Upper lobe of right lung (tissue), 1 donor: ENCODE data around the gene FTCD. TPM values are rescaled to one million over a fixed set of nuclear protein-coding genes. Genes with fewer than 3 reads are reported as not detected.
A peak's percentile ranks its signal among the peaks of the same experiment; 100 is the strongest.

Experiments used
- ATAC-seq: fragments of 200-7000 bp; cut with Tn5 transposase; one replicate; pipeline ENCODE4 v1.9.1; 2020; ENCODE audit warnings: mild to moderate bottlenecking, moderate library complexity
- DNase-seq: peaks from one replicate; pipeline ENCODE4 v3.0.0-alpha.2; 2020
- H3K27ac ChIP-seq: fragments of 200-600 bp; one replicate; pipeline ENCODE4 v1.8.0; 2022
- H3K27me3 ChIP-seq: fragments of 200-600 bp; one replicate; pipeline ENCODE4 v1.8.0; 2022; ENCODE audit warnings: mild to moderate bottlenecking
- H3K36me3 ChIP-seq: fragments of 200-600 bp; one replicate; pipeline ENCODE4 v1.8.0; 2022
- H3K4me1 ChIP-seq: fragments of 200-600 bp; one replicate; pipeline ENCODE4 v1.8.0; 2022
- H3K4me3 ChIP-seq: fragments of 200-600 bp; one replicate; pipeline ENCODE4 v1.8.0; 2022; ENCODE audit warnings: mild to moderate bottlenecking
- H3K9me3 ChIP-seq: fragments of 200-600 bp; one replicate; pipeline ENCODE4 v1.8.0; 2022
- CTCF ChIP-seq: fragments of 200-600 bp; IDR thresholded peaks from one replicate; pipeline ENCODE4 v1.8.0; 2022; ENCODE audit warnings: antibody characterized with exemption
- intact Hi-C: fragments of 100-400 bp; cut with DNase I; formaldehyde crosslinking; loops from one replicate; pipeline ENCODE4 v1.11.0; 2022
- total RNA-seq: library from RNA; stranded (reverse); fragmentation: NEBNext Ultra II Directional; extraction: Animal tissue kit (Norgen Biotek cat#: 25700); gene quantifications from one replicate; pipeline ENCODE4 v1.2.1, GENCODE V29; 2021
- donor health status: DM: no; HTN: yes; CAD: no; lungs with severe emphysema.

The FTCD gene
- total RNA-seq, 1 donor from 2014 or later = 0.46 TPM

- ATAC-seq (no peak), DNase-seq (peak; percentile 36)
- H3K4me1 ChIP-seq = no peaks in the 10 kb centered on the region
- intact Hi-C loops = no loop called here
- no peak for TF ChIP-seq CTCF
- H3K9me3 ChIP-seq = no peaks in the 10 kb centered on the region
- no peak overlapping the region for H3K27ac ChIP-seq
- no peak overlapping the region for H3K4me3 ChIP-seq
- no peaks in the 10 kb centered on the region for H3K27me3 ChIP-seq
- peaks cover 62% of the 10 kb centered on the region for H3K36me3 ChIP-seq
These were observed 36.6 kb upstream of the FTCD start for GRCh38 chr21:46191686-46192575.

- ATAC-seq (no peak), DNase-seq (peak; percentile 36)
- Histone ChIP-seq H3K4me3 (no peak overlapping the region), H3K9me3 (no peaks in the 10 kb centered on the region), H3K27me3 (no peaks in the 10 kb centered on the region), H3K4me1 (no peaks in the 10 kb centered on the region), H3K27ac (no peak overlapping the region), H3K36me3 (peaks cover 56% of the 10 kb centered on the region)
- intact Hi-C loops = no loop called here
- TF ChIP-seq CTCF = no peak
These were observed 35.9 kb upstream of the FTCD start for GRCh38 chr21:46191257-46191685.

- no peak overlapping the region for H3K27ac ChIP-seq
- H3K9me3 ChIP-seq = no peaks in the 10 kb centered on the region
- H3K36me3 ChIP-seq = peaks cover 49% of the 10 kb centered on the region
- ATAC-seq (no peak), DNase-seq (peak; percentile 52)
- H3K4me3 ChIP-seq = no peak overlapping the region
- no peaks in the 10 kb centered on the region for H3K4me1 ChIP-seq
- no peaks in the 10 kb centered on the region for H3K27me3 ChIP-seq
- intact Hi-C loops = no loop called here
- TF ChIP-seq CTCF = no peak
These were observed 35.2 kb upstream of the FTCD start for GRCh38 chr21:46190491-46191131.

GRCh38 chr21:46189959-46190490, 34.6 kb upstream of the FTCD start:
- no peak for TF ChIP-seq CTCF
- intact Hi-C loops = no loop called here
- Histone ChIP-seq H3K9me3 (no peaks in the 10 kb centered on the region), H3K27ac (peak overlapping the region; percentile 73), H3K27me3 (no peaks in the 10 kb centered on the region), H3K36me3 (peaks cover 43% of the 10 kb centered on the region), H3K4me3 (no peak overlapping the region), H3K4me1 (no peaks in the 10 kb centered on the region)
- ATAC-seq (no peak), DNase-seq (peak; percentile 54)

- no peak for ATAC-seq
- Histone ChIP-seq H3K27ac (peak overlapping the region; percentile 73), H3K4me1 (no peaks in the 10 kb centered on the region), H3K36me3 (peaks cover 37% of the 10 kb centered on the region), H3K9me3 (no peaks in the 10 kb centered on the region), H3K4me3 (no peak overlapping the region), H3K27me3 (no peaks in the 10 kb centered on the region)
- peak; percentile 53 for DNase-seq
- no peak for TF ChIP-seq CTCF
- intact Hi-C loops = no loop called here
These were observed 34.0 kb upstream of the FTCD start for GRCh38 chr21:46189213-46189958.
